Upper lobe of left lung (tissue), 4 donors: ENCODE data around the gene SLC35F3.

Experiments
- POLR2AphosphoS5 ChIP-seq, 2 donors: sonication (generic); formaldehyde crosslinking; IDR thresholded peaks; one replicate each; pipeline ENCODE4 v1.5.1; 2017; ENCODE audit warnings: antibody characterized with exemption in 2 of 2
- TF ChIP-seq, protein P1 (sequence below), 6 experiments: fragments of 450-650 bp in 4 of 6; fragments of 200-600 bp in 2 of 6; sonication (generic) in 2 of 6; IDR thresholded peaks; one replicate each; pipeline ENCODE4 v1.5.1; 2016 to 2019; ENCODE audit warnings: antibody characterized with exemption in 6 of 6

DNA sequence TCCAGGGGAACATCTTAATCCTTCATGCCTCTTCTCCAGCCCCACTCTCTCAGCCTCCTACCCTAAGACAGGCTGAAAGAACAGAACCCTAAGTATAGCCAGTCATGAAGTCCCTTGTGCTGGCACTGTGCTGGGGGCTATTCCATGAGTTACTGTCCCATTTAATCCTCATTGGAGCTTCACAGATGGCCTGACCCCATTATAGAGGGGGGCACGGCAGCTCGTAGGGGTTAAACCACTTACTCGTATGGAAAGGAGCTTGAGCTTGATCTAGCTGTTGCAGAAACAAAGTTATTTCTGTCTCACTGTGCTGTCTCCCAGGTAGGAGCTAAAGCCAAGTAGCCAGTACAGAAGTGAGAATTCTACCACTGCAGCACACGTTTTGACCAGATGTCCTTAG lies 265.6 kb downstream of the SLC35F3 start:
- TF ChIP-seq, protein P1, sequence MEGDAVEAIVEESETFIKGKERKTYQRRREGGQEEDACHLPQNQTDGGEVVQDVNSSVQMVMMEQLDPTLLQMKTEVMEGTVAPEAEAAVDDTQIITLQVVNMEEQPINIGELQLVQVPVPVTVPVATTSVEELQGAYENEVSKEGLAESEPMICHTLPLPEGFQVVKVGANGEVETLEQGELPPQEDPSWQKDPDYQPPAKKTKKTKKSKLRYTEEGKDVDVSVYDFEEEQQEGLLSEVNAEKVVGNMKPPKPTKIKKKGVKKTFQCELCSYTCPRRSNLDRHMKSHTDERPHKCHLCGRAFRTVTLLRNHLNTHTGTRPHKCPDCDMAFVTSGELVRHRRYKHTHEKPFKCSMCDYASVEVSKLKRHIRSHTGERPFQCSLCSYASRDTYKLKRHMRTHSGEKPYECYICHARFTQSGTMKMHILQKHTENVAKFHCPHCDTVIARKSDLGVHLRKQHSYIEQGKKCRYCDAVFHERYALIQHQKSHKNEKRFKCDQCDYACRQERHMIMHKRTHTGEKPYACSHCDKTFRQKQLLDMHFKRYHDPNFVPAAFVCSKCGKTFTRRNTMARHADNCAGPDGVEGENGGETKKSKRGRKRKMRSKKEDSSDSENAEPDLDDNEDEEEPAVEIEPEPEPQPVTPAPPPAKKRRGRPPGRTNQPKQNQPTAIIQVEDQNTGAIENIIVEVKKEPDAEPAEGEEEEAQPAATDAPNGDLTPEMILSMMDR (IDR thresholded peaks at IDR 0.05): no peak
- TF ChIP-seq POLR2AphosphoS5 (IDR thresholded peaks at IDR 0.05): no peak
